HL-60 (cell line): ENCODE data around the gene SEC14L1.

Experiments used
- DNase-seq, 2 experiments: peaks; one replicate each; pipeline ENCODE4 v3.0.0-alpha.2; 2010 to 2020; ENCODE audit warnings: low read depth in 1 of 2, low spot score in 1 of 2
- H3K27ac ChIP-seq: fragments of 250-450 bp; sonication (Bioruptor Pico); replicated peaks from 2 replicates; pipeline ENCODE4 v1.5.1; 2020; ENCODE audit warnings: mild to moderate bottlenecking, moderate library complexity
- H3K27me3 ChIP-seq: fragments of 250-450 bp; sonication (Bioruptor Pico); 2 replicates; pipeline ENCODE4 v1.5.1; 2021; ENCODE audit warnings: mild to moderate bottlenecking, moderate library complexity; ENCODE audit not compliant: insufficient read depth, poor library complexity, severe bottlenecking
- H3K4me3 ChIP-seq: replicated peaks from 2 replicates; pipeline ENCODE4 v1.5.1; 2011; ENCODE audit warnings: mild to moderate bottlenecking, control low read depth, low read length; ENCODE audit not compliant: insufficient read depth
- GABPA ChIP-seq: IDR thresholded peaks from 2 replicates; pipeline ENCODE4 v1.6.1; 2012; ENCODE audit warnings: low read depth
- POLR2AphosphoS5 ChIP-seq: IDR thresholded peaks from 2 replicates; pipeline ENCODE4 v1.6.1; 2012; ENCODE audit warnings: low read depth
- SPI1 ChIP-seq: IDR thresholded peaks from 2 replicates; pipeline ENCODE4 v1.6.1; 2012; ENCODE audit warnings: low read depth, mild to moderate bottlenecking, borderline replicate concordance
- TF ChIP-seq, protein P1 (sequence below): IDR thresholded peaks from one replicate; pipeline ENCODE4 v1.5.1; 2011; ENCODE audit warnings: low read length, control low read depth, inconsistent platforms; ENCODE audit not compliant: insufficient read depth
- TF ChIP-seq, protein P2 (sequence below): IDR thresholded peaks from 2 replicates; pipeline ENCODE4 v1.6.1; 2012; ENCODE audit warnings: low read depth; ENCODE audit not compliant: insufficient replicate concordance

Gene SEC14L1

DNA sequence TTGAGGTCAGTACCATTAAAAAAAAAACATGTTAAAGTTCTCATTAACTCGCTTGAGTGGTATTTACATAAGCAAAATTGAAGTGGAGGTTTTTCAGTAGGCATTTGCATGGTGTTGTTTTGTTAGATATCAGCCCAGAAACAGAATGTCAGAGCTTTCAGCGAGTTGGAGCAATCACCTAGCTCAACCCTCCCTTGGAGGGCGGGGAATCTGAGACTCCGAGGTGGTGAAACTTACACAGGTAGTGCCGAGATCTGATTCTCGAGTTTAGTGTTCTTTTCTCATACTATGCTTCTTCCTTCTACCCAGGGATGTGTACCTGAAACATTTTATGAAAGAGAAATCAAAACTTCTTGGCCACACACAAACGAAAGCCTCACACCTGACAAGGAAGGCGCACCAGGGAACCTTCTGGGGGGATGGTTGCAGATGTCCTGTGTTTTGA is 6.6 kb downstream of the SEC14L1 start:
- TF ChIP-seq GABPA: no peak
- no peak for TF ChIP-seq SPI1
- TF ChIP-seq, protein P1, sequence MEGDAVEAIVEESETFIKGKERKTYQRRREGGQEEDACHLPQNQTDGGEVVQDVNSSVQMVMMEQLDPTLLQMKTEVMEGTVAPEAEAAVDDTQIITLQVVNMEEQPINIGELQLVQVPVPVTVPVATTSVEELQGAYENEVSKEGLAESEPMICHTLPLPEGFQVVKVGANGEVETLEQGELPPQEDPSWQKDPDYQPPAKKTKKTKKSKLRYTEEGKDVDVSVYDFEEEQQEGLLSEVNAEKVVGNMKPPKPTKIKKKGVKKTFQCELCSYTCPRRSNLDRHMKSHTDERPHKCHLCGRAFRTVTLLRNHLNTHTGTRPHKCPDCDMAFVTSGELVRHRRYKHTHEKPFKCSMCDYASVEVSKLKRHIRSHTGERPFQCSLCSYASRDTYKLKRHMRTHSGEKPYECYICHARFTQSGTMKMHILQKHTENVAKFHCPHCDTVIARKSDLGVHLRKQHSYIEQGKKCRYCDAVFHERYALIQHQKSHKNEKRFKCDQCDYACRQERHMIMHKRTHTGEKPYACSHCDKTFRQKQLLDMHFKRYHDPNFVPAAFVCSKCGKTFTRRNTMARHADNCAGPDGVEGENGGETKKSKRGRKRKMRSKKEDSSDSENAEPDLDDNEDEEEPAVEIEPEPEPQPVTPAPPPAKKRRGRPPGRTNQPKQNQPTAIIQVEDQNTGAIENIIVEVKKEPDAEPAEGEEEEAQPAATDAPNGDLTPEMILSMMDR: no peak
- TF ChIP-seq, protein P2, sequence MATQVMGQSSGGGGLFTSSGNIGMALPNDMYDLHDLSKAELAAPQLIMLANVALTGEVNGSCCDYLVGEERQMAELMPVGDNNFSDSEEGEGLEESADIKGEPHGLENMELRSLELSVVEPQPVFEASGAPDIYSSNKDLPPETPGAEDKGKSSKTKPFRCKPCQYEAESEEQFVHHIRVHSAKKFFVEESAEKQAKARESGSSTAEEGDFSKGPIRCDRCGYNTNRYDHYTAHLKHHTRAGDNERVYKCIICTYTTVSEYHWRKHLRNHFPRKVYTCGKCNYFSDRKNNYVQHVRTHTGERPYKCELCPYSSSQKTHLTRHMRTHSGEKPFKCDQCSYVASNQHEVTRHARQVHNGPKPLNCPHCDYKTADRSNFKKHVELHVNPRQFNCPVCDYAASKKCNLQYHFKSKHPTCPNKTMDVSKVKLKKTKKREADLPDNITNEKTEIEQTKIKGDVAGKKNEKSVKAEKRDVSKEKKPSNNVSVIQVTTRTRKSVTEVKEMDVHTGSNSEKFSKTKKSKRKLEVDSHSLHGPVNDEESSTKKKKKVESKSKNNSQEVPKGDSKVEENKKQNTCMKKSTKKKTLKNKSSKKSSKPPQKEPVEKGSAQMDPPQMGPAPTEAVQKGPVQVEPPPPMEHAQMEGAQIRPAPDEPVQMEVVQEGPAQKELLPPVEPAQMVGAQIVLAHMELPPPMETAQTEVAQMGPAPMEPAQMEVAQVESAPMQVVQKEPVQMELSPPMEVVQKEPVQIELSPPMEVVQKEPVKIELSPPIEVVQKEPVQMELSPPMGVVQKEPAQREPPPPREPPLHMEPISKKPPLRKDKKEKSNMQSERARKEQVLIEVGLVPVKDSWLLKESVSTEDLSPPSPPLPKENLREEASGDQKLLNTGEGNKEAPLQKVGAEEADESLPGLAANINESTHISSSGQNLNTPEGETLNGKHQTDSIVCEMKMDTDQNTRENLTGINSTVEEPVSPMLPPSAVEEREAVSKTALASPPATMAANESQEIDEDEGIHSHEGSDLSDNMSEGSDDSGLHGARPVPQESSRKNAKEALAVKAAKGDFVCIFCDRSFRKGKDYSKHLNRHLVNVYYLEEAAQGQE: no peak
- no peak for TF ChIP-seq POLR2AphosphoS5
- DNase-seq: no peak
- Histone ChIP-seq H3K27me3 (no peaks in the 10 kb centered on the region), H3K4me3 (no peak overlapping the region), H3K27ac (no peak overlapping the region)

DNA sequence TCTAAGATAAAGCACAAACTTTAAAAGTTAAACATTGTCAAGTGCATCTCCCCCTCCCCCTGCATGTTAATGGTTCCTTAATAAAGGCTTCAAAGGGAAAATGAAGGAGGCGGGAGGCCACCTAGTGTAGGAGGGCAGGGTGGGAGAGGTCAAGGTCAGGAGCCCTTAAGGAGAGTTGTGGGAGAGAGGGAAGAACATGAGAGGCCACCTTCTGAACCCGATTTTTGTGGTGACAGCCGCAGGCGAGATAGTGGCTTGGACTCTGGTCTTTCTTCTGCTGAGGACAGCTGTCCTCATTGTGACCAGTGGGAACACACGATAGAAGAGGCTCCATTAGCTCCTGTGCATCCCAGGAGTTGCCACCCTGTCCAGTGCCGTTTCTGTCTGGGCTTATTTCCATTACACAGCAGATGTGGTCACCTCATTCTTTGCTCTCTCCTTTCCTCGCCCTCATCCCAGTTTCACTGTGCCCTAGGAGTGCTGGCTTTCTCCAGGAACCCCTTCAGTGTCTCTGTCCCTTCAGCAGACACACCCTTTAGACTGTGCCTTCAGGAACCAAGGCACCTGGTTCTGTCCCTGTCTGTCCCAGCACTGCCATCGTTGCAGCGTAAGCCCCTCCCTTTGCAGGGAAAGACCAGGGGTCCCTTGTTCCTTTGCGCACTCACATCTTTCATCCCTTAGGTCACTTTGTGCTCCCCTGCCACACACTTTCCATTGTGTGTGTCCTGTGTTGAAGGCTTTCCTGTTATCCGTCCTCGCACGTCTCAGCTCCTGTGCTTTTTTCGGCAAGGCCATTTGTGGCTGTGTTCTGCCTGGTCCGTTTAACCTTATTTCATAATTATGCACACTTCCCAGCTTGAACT is 7.5 kb downstream of the SEC14L1 start:
- no peak for DNase-seq
- Histone ChIP-seq H3K27me3 (no peaks in the 10 kb centered on the region), H3K27ac (no peak overlapping the region), H3K4me3 (no peak overlapping the region)
- TF ChIP-seq POLR2AphosphoS5 (no peak), SPI1 (no peak), GABPA (no peak)
- TF ChIP-seq, protein P1: no peak
- TF ChIP-seq, protein P2: no peak

DNA sequence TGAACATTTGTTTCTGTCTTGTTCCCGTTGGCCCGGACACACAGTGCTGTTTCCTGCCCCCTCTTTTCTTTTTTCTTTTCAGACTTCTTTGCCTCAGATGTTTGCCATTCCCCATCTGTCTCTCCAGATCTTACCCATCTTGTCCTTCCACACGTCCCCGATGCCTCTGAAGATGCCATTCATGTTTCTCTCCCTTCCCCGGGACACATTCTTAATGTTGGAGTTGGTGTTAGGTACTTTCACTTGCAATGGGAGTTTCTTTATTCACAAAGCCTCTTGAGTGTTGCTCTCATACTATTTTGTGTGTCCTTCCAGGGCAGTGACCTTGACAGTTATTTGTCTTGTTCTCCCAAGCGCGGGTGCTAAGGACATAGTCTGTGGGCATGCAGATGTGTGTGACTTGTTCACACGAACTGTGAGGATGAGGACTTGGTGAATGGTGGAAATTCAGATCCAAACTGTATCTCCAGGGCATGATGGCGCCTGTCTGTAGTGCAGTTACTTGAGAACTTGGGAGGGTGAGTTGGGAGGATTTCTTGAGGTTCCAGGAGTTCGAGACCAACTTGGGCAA is 8.3 kb downstream of the SEC14L1 start:
- no peak overlapping the region for H3K4me3 ChIP-seq
- H3K27ac ChIP-seq: no peak overlapping the region
- no peaks in the 10 kb centered on the region for H3K27me3 ChIP-seq
- TF ChIP-seq GABPA (no peak), POLR2AphosphoS5 (no peak), SPI1 (no peak)
- TF ChIP-seq, protein P2: no peak
- TF ChIP-seq, protein P1: no peak
- no peak for DNase-seq
